GM19238 (cell line): ENCODE data around the gene GPHN.
A peak's percentile ranks its signal among the peaks of the same experiment; 100 is the strongest.

Experiments
- DNase-seq: peaks from one replicate; pipeline ENCODE4 v3.0.0; 2011; ENCODE audit warnings: low spot score; ENCODE audit not compliant: insufficient read length

GPHN gene

GRCh38 chr14:66596241-66596985 lies 88.5 kb downstream of the GPHN start:
- DNase-seq = no peak

DNA sequence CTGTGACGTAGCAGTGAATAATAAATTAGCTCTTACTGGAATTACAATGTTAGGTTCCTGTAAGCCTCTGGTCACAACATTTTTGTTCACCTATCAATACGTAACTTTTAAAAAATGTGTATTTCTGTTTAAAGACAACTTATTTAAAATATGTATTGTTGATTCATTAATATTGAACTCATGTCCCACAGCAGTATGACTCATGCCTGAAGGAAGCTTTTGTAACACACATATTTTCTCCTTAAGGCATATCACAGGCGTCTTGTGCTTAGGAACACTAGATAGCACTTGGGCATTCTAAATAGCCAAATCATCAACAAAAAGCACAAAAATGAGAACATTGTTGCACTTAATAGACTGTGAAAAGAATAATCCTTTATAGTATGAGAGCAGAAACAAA lies 92.5 kb downstream of the GPHN start:
- DNase-seq = no peak

DNA sequence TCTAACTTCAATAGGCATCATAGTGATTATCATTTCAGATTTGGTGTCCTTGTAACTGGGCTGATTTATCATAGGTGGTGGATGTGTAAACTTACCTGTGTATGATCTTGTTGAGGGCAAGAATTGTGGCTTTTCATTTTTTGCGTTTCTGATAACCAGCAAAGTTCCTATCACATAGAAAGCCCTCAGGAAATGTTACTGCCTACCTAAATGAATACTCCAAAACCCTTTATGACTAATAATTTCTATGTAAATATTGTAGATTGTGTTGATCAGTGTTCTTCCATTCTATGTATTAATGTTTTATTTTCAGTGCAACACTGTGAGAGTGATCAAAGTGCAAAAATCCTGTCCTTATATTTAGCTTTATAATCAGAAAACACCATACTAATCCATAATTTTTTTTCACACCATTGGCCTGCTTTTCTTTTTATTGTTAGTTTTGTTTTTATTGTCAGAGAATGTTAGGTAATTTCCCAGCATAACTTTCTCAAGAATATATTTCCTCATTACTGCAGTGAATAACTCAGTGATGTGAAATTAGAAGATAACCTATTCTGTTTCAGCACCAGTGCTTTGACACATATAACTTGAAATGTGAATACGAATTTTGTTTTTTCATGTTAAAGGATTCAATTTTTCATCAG lies 94.1 kb downstream of the GPHN start:
- DNase-seq = no peak

DNA sequence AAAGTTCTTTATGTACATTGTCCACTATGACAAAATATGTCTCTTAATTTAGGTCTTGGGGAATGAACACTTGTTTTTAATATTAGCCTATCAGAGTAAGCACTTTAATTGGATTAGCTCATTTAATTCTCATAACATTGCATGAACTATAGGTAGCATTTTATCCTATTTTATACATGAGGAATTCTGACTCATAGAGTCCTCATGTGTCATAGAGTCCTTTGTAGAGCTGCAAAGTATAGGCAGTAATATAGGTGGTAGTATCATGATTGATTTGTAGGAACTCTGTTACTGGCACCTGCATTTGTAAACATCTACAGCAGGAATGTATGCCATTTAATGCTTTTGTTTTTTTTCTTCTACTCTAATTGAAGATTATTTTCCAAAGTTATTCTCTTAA lies 96.0 kb downstream of the GPHN start:
- DNase-seq = no peak

GRCh38 chr14:66606826-66607225 lies 98.9 kb downstream of the GPHN start:
- no peak for DNase-seq

GRCh38 chr14:66610154-66610563 lies 102.2 kb downstream of the GPHN start:
- DNase-seq = no peak

DNA sequence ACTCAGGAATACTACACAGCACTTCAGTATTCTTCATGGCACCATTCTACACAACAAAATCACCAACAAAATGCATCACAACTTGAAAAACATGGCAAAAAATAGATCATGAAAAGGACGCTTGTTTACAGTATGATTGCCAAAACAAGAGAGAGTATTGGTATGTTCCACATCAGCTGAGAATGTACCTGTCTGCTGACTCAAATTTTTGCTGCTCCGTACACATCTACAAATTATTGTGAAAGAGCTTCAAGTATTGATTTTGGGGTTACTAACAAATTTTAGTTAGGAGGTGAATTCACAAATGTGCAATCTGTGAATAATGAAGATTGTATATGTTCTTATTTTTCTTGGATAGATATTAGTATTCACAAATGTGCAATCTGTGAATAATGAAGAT lies 105.4 kb downstream of the GPHN start:
- DNase-seq = no peak

GRCh38 chr14:66619952-66620351 lies 112.0 kb downstream of the GPHN start:
- no peak for DNase-seq

DNA sequence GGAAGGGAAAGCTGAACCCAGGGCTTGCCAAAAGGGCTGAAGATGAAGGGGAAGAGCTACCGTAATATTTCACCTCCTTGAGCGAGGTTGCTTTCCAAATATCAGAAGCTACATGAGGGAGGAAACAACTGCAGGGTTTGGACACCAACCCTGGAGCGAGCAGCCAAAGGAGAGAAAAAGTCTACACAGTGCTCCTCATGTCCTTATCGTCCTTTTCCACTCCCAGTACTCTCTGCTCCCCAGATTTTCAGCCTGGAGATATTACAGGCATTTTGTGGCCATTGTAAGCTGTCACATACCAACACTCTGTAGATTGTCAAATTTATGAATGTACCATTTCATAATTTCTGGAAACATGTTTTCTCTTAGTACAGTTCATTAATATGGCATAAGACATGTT lies 115.9 kb downstream of the GPHN start:
- no peak for DNase-seq

DNA sequence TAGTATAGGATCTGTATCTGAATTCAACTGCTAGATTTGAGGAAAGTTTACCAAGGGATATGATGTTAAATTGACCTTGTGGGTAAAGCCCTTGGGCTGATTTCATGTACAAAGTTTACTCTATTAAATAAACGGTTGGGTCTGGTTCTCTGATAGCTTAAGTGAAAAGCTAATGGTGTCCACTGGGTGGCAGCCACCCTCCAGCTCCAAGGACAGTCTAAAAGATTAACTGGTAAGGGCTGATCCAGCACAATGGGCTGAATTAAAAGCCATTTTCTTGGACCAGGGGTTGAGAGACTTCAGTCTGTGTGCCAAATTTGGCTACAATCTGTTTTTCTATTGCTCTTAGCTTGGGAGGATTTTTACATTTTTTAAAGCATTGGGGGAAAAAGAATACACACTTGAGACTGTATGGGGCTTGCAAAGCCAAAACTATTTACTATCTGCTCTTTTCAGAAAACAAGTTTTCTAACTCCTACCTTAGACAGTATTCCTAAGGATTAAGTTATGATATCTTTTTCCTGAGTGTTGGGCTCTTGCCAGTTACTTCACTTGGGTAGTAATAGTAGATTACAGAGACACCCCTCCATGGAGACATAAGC lies 116.5 kb downstream of the GPHN start:
- peak; percentile 13 for DNase-seq

DNA sequence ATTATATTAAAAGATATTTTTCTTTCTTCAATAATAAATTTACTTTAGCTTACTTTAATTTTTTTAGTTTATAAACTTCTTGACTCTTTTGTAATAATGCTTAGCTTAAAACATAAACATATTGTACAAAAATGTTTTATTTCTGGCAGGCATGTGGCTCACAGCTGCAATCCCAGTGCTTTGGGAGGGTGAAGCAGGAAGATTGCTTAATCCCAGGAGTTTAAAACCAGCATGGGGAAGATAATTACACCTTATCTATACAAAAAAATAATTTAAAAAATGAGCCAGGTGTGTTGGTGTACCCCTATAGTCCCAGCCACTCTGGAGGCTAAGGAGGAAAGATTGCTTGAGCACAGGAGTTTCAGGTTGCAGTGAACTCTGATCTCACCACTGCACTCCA lies 120.7 kb downstream of the GPHN start:
- no peak for DNase-seq

DNA sequence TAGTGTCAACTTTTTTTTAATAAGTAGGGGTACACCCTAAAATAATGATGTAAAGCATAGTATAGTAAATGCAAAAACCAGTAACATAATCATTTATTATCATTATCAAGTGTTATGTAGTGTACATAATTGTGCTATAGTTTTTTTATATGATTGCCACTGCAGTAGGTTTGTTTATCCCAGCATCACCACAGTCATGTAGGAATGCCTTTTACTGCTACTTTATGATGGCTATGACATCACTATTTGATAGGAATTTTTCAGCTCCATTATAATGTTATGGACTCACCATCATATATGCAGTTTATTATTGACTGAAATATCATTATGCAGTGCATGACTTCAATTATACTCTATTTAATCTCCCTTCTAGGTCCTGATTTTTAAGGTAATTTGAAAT lies 121.6 kb downstream of the GPHN start:
- DNase-seq = no peak

GRCh38 chr14:66634876-66635275 lies 126.9 kb downstream of the GPHN start:
- DNase-seq = no peak

GRCh38 chr14:66635435-66635834 lies 127.5 kb downstream of the GPHN start:
- no peak for DNase-seq

DNA sequence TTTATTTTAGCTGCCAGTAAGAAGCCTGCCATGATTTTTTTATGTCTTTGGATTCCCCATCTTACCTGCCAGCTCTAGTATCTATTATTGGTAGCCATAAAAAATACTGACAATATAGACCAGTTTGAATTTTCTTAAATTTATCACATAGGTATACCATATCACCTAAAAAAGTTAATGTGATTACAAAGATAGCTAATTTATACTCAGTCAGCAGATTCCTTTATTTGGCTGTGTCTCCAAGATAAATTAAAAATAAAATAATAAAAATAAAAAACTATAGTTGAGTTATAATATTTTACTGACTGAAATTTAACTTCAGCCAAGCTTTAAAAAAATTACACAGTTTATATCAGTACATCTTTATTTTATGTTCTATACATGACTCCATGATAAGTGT lies 128.3 kb downstream of the GPHN start:
- no peak for DNase-seq

DNA sequence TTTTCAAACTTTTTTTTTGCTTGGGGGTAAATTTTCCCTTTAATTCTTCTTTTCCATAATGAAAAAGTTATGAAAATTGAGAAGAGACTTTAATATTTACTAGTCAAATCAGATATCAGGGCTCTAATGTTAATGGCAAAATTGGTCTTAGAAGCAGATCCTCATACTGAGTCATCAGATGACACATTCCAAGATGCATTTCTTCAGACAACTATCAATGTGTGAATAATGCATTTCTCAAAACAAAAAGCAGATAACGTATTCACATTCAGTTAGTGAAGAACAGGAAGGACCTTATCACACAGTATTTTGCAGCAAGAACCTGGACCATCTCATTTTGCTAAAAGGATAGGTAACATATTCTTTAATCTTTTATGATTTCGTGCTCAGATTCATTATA lies 130.7 kb downstream of the GPHN start:
- DNase-seq = no peak

DNA sequence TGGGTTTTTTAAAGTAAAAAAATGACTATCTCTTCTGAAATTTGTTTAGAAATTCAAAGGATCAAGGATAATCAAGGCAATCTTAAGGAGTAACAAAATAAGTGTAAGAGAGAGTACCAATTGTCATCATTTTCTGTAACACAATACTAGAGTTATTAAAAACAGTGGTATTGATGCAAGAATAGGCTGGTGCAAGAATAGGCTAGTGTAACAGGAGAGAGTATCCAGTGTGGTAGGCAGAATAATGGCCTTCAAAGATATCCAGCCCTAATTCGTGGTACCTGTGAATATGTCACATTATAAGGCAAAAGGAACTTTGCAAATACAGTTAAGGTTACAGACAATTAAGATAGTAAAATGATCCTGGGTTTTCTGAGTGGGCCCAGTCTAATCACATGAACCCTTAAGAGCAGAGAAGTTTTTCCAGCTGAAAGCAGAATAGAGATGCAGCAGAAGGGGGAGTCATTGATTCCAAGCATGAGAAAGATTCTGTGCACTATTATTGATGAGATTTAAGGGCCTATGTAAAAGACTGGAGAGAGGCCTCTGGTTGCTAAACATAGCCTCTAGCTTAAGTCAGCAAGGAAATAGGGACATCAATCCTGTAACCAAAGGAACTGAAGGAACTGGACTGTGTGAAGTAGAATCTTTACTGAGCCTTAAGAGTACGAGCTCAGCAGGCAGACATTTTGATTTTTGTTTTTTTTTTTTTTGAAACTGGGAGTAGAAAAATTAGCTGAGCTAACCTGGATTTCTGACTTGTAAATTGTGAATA lies 134.1 kb downstream of the GPHN start:
- DNase-seq = no peak

DNA sequence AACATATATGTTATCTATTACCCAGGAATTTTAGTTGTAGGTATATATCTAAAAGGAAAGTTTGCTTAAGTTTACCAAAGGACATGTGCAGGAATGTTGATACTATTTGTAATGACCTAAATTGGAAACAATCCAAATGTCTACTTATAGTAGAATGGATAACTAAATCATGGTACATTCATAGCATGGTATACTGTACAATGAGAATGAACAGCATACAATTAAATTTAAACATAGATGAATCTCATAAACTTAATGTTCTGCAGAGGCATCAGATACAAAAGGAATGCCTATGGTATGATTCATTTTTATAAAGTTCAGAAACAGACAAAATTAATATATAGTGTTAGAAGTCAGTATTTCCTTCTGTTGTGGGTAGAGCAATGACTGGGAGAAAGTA lies 135.4 kb downstream of the GPHN start:
- DNase-seq = no peak

DNA sequence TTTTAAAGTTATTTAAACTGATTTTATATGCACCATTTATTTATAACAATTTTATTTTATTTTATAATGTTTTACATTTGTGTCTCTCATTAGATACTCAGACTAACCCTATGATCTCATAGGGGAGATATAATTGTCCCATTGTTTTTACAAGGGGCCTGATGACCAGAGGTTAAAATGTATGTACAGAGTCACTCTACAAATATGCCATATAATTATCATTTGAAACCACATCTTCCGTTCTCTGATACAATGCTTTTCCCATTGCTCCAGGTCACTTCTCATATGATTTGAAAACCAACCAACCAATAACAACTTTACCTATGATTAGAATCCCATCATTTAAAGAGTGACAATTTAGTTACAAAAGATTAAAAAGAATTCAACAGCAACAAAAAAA lies 137.8 kb downstream of the GPHN start:
- DNase-seq = no peak

DNA sequence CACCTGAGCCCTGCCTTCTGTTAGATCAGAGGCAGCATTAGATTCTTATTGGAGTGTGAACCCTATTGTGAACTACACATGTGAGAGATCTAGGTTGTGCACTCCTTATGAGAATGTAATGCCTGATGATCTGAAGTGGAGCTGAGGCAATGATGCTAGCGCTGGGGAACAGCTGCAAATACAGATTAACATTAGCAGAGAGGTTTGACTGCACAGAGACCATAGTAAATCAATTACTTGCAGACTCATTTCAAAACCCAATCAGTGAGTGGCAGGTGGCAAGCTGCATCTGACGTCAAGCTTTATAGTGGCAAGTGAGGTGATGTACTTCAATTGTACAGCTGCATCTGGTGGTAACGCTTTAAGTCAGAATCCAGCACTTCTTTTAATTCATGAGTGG lies 141.6 kb downstream of the GPHN start:
- no peak for DNase-seq

DNA sequence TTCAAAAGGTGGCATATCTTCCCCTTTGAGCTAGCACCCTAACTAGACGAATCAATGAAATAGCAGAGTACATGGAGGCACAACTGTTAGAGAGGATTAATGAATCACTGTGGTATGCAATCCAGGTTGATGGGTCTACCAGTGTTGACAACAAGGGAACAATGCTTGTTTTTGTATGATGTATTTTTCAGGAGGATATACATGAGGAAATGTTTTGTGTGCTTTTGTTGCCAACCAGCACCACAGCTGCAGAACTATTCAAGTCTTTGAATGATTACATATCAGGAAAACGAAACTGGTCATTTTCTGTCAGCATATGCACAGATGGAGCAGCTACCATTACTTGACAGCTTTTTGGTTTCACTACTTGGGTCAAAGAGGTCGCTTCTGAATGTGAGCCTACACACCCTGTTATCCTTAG lies 142.6 kb downstream of the GPHN start:
- DNase-seq = no peak
